Measurements from ENCODE around the gene GSG1L. TPM values are rescaled to one million over a fixed set of nuclear protein-coding genes. Genes with fewer than 3 reads are reported as not detected.

GSG1L gene
- total RNA-seq, 1 donor from 2014 or later: not detected

- no peak for DNase-seq (ENCODE audit: low read depth)
- H3K4me3 ChIP-seq (ENCODE audit: low read depth, low read length): no peak overlapping the region
- TF ChIP-seq CTCF (conservative IDR thresholded peaks at IDR 0.05; ENCODE audit: low read depth, low read length): no peak
Observed at GRCh38 chr16:28087140-28087660, 23.7 kb upstream of the GSG1L start.

GRCh38 chr16:28086186-28087139, 22.9 kb upstream of the GSG1L start:
- no peak for TF ChIP-seq CTCF (conservative IDR thresholded peaks at IDR 0.05; ENCODE audit: low read depth, low read length)
- H3K4me3 ChIP-seq (ENCODE audit: low read depth, low read length): no peak overlapping the region

GRCh38 chr16:28085389-28086171, 22.1 kb upstream of the GSG1L start:
- no peak for DNase-seq (ENCODE audit: low read depth)
- TF ChIP-seq CTCF (conservative IDR thresholded peaks at IDR 0.05; ENCODE audit: low read depth, low read length): no peak
- no peak overlapping the region for H3K4me3 ChIP-seq (ENCODE audit: low read depth, low read length)

More at GRCh38 chr16:28086186-28087139, 22.9 kb upstream of the GSG1L start:
- no peak for DNase-seq (ENCODE audit: low read depth)

- TF ChIP-seq CTCF (conservative IDR thresholded peaks at IDR 0.05; ENCODE audit: low read depth, low read length): no peak
- DNase-seq (ENCODE audit: low read depth): no peak
- H3K4me3 ChIP-seq (ENCODE audit: low read depth, low read length): no peak overlapping the region
Observed at GRCh38 chr16:28084209-28084608, 20.7 kb upstream of the GSG1L start.

GRCh38 chr16:28082624-28083023, 19.1 kb upstream of the GSG1L start:
- DNase-seq (ENCODE audit: low read depth): no peak
- no peak for TF ChIP-seq CTCF (conservative IDR thresholded peaks at IDR 0.05; ENCODE audit: low read depth, low read length)

GRCh38 chr16:28081391-28081968, 18.0 kb upstream of the GSG1L start:
- TF ChIP-seq CTCF (conservative IDR thresholded peaks at IDR 0.05; ENCODE audit: low read depth, low read length): no peak
- DNase-seq (ENCODE audit: low read depth): no peak
- no peak overlapping the region for H3K4me3 ChIP-seq (ENCODE audit: low read depth, low read length)

More at GRCh38 chr16:28082624-28083023, 19.1 kb upstream of the GSG1L start:
- H3K4me3 ChIP-seq (ENCODE audit: low read depth, low read length): no peak overlapping the region

All from epithelial cell of proximal tubule (primary cell).